ENCODE data around the gene KBTBD12. TPM values are rescaled to one million over a fixed set of nuclear protein-coding genes. Genes with fewer than 3 reads are reported as not detected.
A peak's percentile ranks its signal among the peaks of the same experiment; 100 is the strongest.
"Not testable (repeated sequence)": the region's sequence is repeated elsewhere in the genome, so short reads cannot be mapped to it uniquely, and the experiment has no call there.

Gene KBTBD12
- total RNA-seq, 1 donor from 2014 or later = 0.82 TPM

DNA sequence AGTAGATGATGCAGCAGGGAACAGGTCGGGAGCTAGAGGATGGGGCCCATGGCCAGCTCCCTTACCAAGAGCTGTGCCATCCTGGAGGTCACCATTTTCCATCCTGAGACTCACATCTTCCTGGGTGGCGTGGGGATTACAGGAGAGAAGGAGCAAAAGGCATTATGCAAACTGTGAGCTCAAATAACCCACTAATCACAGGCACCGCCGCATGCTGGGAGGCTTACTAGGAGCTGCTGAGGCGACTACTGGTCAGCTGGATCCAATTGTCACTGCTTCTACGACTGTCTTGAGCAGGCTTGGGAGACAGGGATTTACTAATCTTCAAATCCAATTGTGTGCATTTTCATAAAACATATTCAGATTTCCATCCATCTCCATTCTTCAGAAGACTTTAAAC lies 12.5 kb upstream of the KBTBD12 start:
- no peak for FAIRE-seq
- DNase-seq (ENCODE audit: low spot score in 2 of 2) = no peak

DNA sequence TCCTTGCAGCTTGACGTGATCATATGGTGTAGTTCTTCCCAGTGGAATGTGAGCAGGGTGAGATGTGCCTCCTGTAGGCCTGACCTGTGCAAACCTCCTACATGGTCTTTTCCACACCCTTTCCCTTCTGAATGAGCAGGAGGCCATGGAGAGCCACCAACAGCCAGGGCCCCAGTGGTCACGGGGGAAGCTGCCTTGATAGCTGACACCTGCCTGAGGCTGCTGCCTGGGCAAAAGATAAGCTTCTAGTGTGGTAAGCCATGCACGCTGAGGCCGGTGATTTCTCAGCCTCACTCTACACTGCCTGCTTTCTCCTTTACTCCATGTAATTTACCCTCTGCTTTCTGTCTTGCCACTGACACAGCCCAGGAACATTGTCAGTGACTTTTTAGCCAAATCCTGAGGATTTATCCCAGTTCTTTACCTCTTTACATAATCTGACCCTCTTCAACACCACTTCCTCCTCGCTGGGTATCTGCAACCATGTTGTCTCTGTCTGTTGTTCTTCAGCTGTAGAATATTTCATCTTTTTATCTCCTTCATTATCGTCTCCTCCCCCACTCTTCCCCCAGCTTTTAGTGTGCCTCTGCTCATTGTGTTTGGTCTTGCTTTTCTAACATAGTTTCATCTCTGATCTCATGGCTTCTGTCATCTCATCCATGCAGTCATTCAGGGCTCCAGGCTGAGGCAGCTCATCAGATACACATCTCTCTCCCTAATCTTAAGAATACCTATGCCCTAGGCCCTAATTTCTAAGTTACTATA lies 11.2 kb upstream of the KBTBD12 start:
- no peak for DNase-seq (ENCODE audit: low spot score in 2 of 2)
- no peak for FAIRE-seq

DNA sequence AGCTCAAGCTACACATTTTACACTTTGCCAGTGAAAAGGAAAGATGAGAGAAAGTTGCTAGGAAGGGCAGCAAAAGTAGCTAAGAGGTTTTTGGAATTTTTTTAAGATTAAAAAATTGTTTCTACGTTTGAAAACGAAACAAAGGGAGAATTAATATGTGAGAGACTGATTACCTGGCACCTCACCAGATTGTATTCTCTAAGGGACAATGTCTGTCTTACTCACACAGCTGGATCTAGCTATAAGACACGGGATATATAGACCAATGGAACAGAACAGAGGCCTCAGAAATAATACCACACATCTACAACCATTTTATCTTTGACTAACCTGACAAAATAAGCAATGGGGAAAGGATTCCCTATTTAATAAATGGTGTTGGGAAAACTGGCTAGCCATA lies 9.5 kb upstream of the KBTBD12 start:
- FAIRE-seq = no peak

DNA sequence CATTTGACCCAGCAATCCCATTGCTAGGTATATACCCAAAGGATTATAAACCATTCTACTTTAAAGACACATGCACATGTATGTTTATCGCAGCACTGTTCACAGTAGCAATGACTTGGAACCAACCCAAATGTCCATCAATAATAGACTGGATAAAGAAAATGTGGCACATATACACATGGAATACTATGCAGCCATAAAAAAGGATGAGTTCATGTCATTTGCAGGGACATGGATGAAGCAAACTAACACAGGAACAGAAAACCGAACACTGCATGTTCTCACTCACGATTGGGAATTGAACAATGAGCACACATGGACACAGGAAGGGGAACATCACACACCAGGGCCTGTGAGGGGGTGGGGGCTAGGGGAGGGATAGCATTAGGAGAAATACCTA lies 8.4 kb upstream of the KBTBD12 start:
- not testable (repeated sequence) for FAIRE-seq; DNase-seq (ENCODE audit: low spot score in 2 of 2)

More for the DNA sequence above, 9.5 kb upstream of the KBTBD12 start:
- DNase-seq (ENCODE audit: low spot score in 2 of 2) = no peak

DNA sequence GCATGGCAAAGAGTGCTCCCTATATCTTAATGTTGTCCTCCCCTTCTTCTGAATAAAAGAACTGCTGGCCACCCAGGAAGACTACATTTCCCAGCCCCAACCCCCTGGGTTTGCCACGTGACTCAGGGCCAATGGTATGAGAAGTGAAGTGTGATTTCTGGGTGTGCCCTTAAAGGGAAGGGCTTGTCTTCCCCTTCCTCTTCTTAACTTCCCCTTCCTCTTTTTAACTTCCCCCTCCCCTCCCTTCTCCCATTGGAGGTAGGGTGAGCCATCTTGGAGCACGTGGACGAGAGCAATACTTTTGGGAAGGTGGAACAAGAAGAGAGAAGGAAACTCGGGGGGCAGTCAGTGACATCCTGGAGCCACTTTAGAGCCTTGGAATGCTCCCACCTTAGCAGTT lies 6.8 kb upstream of the KBTBD12 start:
- FAIRE-seq (no peak), DNase-seq (ENCODE audit: low spot score in 2 of 2) (no peak)

DNA sequence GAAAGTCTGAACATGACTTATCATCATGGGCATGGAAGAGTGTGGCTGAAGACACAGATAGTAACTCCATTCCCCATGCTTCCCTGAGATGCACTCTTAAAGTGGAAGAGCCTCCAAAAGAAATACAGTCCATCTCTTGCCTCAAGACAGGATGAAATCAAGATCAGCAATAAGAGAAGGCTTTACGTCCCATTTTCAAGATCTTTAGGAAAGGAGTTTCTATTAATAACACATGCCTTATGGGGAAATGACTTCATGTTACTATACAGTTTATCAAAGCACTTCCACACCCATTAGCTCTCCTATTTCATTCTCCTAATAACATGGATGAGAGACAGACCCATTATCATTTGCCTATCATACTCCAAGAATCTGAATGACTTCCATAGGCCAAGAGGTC lies 6.1 kb upstream of the KBTBD12 start:
- FAIRE-seq = no peak
- no peak for DNase-seq (ENCODE audit: low spot score in 2 of 2)

DNA sequence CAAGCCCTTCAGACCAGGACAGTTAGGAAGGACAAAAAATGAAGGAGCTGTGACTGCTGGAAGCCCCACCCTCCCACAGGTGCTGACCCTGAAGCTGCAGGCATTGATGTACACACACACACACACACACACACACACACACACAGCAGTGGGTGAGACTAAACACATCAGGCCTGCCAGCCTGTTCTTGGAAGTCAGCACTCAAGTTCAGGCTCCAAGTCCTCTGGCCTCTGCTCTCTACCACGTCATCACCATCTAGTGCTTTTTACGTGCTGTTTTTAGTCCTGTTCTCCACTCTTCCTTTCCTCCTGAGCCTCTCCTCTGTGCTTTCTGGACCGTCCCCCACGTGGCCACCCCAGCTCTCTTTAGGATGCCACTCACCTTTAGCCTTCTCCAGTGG lies 5.4 kb upstream of the KBTBD12 start:
- no peak for FAIRE-seq

DNA sequence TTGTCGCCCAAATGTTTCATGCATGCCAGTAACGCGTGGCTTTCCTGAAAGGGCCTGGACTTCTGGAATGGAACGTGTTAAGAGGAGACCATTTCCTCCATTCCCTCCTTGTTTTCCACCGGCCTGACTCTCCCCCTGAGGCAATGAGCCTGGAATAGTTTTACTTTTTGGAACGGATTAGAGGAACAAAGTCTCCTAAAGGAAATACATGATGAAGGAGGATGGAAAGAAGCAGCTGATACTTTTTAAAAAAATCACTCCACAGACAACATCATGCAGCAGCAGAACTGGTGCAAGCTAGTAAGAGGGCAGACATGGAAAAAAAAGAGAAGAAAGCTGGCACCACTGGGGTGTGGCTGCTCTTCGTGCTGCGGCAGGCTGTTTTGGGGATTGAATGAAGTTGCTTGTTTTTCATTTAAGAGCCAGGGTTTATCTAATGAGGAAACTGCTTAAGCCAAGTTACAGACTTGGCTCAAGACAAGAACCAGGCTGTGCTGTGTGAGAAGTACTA lies 3.6 kb upstream of the KBTBD12 start:
- DNase-seq (ENCODE audit: low spot score in 2 of 2) (no peak), FAIRE-seq (no peak)

More for the DNA sequence above, 5.4 kb upstream of the KBTBD12 start:
- no peak for DNase-seq (ENCODE audit: low spot score in 2 of 2)

DNA sequence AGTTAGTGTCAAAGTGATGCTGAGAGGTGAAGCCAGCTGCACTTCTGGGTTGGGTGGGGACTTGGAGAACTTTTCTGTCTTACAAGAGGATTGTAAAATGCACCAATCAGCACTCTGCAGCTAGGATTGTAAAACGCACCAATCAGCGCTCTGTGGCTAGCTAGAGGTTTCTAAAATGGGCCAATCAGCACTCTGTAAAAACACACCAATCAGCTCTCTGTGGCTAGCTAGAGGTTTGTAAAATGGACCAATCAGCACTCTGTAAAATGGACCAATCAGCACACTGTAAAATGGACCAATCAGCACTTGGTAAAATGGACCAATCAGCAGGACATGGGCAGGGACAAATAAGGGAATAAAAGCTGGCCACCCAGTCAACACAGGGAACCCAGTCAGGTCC lies 1.2 kb upstream of the KBTBD12 start:
- FAIRE-seq; DNase-seq (ENCODE audit: low spot score in 2 of 2): not testable (repeated sequence)

DNA sequence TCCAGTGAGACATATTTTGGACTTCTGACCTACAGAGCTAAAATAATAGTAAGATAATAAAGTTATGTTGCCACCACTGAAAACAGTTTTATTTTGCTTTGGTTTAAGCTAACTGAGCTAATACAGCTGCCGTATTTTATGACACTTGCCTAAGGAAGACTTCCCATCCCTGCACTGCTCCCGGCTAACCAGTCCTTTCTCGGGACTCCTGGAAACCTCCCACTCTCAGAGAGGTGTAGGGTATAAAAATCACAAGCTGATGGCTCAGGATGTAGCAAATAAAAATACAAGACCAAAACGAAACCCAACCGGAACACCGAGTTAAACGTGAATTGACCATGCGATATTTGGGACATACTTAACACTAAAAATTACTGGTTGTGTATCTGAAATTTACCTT lies 448 bp upstream of the KBTBD12 start:
- DNase-seq (ENCODE audit: low spot score in 2 of 2) (no peak), FAIRE-seq (no peak)

DNA sequence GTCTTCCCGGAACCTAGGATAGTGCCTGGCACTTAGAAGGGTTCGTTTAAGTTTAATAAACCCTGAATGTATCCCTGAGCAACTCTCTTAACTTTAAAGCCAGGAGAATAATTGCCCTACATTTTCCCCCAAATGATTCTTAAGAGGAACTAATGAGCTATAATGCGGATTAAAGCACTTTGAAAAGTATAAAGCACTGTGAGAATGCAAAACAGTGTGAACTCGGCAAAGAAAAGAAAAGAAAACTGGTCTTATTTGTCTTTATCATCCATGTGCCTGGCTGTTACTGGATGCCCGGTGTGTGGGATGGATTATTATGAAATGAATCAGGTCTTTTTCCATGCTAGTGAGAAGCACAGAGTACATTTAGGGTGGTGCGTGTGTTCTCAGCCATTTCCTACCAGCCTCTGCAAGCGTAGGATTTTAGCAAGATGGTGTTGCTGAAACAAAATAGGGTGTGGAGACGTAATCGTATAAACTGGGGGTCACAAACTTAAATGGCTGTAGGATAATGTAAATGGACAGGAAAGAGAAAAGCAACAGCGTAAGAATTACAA lies 983 bp downstream of the KBTBD12 start:
- FAIRE-seq = no peak
- peak in 1 of 2 donors; percentile 24 for DNase-seq (ENCODE audit: low spot score in 2 of 2)

DNA sequence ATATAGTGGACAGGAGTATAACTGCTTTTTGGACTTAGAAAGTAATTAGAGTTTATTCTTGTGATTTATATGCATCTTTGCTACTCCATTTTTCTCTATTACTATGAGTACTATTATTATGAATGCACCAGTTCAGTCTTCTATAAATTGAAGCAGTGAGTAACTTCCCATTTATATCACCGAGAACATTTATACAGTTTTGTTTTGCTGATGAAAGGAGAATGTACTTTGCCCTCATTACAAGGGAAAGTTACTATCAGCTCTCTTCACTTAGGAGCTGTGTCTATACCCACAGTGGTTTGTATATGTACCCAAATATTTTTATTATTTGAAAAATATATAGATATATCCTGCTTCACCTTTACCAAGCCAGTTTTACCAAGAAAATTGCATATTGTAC lies 5.7 kb downstream of the KBTBD12 start:
- no peak for DNase-seq (ENCODE audit: low spot score in 2 of 2)

DNA sequence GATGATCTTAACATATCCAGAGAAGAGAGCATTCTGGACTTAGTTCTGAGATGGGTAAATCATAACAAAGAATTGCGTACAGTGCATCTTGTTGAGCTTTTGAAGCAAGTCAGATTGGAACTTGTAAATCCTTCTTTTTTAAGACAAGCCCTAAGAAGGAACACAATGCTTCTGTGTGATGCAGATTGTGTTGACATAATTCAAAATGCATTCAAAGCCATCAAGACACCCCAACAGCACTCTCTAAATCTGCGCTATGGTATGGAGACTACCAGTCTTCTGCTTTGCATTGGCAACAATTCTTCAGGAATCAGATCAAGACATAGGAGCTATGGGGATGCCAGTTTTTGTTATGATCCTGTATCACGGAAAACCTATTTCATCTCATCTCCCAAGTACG lies 8.6 kb downstream of the KBTBD12 start:
- DNase-seq (ENCODE audit: low spot score in 2 of 2) = no peak
- no peak for FAIRE-seq

More for the DNA sequence above, 5.7 kb downstream of the KBTBD12 start:
- FAIRE-seq = no peak

DNA sequence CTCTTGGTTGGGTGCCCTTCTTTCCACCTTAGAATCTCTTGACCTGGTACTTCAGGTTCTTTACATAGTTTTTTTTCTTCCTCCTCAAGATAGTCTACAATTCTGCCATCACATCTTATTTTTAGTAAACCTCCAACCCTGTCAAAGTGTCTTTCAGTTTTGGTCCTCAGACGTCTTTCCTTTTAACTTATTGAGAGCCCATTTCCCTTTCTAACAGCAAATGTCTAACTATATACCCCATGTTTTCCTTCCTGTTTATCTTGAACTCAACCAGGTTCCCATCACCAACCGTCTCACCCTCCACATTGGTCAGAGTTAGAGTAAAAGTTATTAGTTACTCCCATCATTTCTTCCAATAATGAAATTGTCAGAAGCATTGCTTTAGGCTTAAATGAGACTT lies 10.4 kb downstream of the KBTBD12 start:
- DNase-seq (ENCODE audit: low spot score in 2 of 2) (no peak), FAIRE-seq (no peak)

DNA sequence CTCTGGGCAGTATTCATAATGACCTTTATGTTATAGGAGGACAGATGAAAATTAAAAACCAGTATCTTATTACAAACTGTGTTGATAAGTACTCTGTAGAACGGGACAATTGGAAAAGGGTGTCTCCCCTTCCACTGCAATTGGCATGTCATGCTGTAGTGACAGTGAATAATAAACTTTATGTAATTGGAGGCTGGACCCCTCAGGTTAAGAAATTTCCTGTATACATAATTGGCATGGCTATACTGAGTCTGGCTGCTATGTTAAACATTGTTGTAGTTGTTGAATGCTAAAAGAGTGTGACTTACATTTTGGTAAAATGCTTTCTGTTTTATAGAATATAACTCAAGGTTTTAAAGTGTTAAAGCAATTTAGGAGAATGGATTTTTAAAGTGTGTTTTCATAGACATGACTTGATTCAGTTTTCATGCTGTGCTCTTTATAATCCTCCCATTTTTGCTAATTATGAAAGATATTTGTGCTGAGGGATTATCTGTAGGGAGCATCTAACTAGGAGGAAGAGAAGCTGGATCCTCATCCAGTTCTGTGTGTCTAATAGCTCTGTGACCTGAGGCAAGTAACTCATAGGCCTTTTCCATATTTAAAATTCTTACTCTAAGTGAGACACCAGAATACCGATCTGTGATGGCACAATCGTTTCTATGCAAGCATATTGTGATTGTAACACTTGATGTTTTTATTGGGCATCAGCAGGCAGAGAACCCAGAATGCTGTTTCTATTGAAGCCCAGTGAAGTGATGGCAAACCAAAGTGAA lies 13.0 kb downstream of the KBTBD12 start:
- DNase-seq (ENCODE audit: low spot score in 2 of 2) (no peak), FAIRE-seq (no peak)

DNA sequence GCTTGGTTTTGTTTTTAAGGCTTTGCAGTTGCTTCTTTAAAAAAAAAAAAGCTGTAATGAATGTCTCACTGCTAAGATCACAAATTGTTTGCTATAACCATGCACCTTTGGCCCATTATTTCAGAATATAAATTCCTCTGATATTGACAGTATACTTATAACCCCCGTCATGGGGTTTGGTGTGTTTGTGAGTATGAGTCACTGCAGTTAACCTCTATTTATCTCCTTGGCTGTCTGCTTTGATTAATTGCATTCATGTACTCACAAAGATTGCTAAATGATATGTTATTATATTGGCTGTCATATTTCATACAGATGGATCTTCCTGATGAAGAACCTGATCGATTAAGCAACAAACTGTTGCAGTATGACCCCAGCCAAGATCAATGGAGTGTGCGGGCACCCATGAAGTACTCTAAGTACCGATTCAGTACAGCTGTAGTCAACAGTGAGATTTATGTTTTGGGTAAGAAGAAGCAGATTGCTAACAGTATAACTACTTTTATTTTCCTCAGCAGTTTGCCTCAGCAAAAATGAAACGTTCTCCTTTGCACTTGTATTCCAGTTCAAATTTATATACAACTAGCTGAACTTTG lies 14.9 kb downstream of the KBTBD12 start:
- no peak for DNase-seq (ENCODE audit: low spot score in 2 of 2)
- no peak for FAIRE-seq

DNA sequence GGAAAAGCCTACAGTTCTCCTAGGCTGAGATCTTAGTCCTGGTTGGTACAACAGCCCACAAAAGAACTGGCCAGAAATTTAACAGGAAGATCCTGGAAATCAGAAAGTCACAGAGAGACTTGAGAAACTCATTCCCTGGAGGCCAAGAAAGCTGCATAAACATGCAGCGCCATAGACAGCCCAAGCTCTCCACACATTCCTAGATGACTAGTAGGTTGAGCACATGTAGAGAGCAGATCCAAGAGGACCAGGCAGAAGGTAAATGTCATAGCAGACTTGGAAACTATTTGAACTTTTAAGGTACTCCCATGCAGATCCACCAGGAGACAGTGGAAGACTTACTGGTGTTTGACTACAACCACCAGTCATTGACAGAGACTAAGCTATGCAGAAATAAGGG lies 18.4 kb downstream of the KBTBD12 start:
- DNase-seq (ENCODE audit: low spot score in 2 of 2) (no peak), FAIRE-seq (no peak)

DNA sequence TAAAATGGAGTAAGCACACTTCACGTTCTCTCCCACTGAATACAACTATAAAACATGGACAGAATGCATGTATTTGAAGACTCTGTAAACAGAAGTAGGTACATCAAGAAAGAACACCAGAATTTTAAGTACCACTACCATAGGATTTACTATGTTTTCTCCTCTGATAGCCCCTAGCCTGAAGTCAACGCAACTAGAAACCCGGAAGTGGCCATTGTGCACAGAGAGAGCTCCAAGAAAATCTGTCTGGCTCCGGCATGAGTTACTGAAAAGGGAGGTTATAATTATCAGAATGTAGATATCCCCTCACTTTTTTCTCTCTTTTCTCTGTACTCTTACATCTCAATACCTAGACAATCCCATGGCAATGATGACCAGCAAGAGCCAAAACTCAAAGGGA lies 23.8 kb downstream of the KBTBD12 start:
- FAIRE-seq (no peak), DNase-seq (ENCODE audit: low spot score in 2 of 2) (no peak)

DNA sequence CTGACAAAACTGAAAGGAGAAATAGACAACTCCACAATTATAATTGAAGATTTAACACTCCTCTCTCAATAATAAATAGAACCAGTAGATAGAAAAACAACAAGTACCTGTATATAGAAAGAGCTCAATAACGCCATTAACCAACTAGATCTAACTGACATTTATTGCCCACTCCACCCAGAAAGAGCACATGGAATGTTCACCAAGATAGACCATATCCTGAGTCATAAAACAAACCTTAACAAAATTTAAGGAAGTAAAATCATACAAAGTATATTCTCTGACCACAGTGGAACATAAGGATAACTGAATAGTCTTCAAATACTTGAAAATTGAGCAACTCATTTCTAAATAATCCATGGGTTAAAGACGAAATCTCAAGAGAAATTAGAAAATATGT lies 25.1 kb downstream of the KBTBD12 start:
- no peak for DNase-seq (ENCODE audit: low spot score in 2 of 2)
- no peak for FAIRE-seq

DNA sequence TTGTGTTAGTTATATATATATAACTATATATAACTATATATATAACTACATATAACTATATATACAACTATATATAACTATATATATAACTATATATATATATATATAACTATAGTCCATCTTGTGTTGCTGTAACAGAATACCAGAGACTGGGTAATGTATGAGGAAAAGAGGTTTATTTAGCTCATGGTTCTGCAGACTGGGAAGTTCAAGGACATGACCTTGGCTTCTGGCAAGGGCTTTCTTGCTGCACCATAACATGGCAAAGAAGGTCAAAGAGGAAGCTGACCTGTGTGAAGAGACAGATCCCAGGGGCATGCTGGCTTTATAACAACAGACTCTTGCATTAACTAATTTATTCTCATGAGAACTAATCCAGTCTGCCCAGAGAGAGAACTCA lies 27.6 kb downstream of the KBTBD12 start:
- FAIRE-seq (no peak), DNase-seq (ENCODE audit: low spot score in 2 of 2) (no peak)

DNA sequence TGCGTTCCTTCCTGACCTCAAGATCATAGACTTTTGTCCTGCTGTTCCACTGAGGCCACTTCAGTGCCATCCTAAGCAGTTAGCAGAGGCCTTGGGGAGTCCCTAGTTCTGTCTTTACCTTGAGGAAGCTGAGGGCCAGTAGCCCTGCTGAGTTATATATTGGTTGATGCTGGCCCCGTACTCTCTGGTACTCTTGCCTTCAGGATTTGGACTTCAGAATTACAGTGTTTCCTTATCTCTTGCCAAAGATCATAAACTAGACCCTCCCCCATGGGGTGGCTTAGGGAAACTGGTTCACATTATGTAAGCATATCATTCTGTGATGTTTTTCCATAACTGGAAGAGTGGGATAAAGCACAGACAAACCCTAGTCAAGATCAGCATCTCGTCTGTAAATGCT lies 33.2 kb downstream of the KBTBD12 start:
- no peak for DNase-seq (ENCODE audit: low spot score in 2 of 2)
- FAIRE-seq = no peak
